ENCODE data around the gene CWC15.

Gene CWC15

GRCh38 chr11:94972700-94973098, 657 bp downstream of the CWC15 start:
- TF ChIP-seq, protein P1, sequence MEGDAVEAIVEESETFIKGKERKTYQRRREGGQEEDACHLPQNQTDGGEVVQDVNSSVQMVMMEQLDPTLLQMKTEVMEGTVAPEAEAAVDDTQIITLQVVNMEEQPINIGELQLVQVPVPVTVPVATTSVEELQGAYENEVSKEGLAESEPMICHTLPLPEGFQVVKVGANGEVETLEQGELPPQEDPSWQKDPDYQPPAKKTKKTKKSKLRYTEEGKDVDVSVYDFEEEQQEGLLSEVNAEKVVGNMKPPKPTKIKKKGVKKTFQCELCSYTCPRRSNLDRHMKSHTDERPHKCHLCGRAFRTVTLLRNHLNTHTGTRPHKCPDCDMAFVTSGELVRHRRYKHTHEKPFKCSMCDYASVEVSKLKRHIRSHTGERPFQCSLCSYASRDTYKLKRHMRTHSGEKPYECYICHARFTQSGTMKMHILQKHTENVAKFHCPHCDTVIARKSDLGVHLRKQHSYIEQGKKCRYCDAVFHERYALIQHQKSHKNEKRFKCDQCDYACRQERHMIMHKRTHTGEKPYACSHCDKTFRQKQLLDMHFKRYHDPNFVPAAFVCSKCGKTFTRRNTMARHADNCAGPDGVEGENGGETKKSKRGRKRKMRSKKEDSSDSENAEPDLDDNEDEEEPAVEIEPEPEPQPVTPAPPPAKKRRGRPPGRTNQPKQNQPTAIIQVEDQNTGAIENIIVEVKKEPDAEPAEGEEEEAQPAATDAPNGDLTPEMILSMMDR (IDR thresholded peaks at IDR 0.05; ENCODE audit: control insufficient read depth, insufficient read depth, low read depth, low read length, missing control alignments): no peak
- no peak for DNase-seq (ENCODE audit: low read depth)
- H3K4me3 ChIP-seq (ENCODE audit: control insufficient read depth, low read depth, low read length): peak overlapping the region; percentile 89

DNA sequence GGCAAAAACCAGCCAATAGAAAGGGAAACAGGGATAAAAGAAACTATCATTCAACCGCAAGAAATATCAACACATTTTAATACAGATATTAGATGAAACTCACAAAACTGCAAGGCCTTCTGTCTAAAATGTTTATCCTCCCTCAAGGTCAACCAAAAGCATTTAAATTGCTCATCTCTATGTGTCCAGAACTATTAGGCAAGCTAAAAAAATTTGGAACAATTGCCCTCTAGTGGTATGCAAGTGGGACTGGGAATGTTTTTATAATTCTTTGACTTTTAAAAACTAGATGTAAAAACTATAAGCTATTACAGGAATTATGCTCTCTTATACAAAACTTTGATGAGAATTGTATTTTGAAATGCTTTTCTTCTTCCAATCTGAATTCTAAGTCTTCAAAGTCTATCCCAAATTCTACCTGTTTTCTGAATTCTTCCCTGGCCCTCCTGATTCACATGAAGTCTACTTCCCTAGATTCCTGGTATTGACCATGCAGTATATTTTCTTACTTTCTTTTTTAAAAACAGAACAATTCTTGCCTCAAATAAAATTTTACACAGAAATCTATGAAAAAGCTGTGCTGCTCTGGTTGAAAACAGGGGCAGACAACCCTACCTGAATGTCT, 4.9 kb downstream of the CWC15 start:
- no peak for DNase-seq (ENCODE audit: low read depth)
- TF ChIP-seq, protein P1 (IDR thresholded peaks at IDR 0.05; ENCODE audit: control insufficient read depth, insufficient read depth, low read depth, low read length, missing control alignments): peak; percentile 57
- H3K4me3 ChIP-seq (ENCODE audit: control insufficient read depth, low read depth, low read length): no peak overlapping the region

DNA sequence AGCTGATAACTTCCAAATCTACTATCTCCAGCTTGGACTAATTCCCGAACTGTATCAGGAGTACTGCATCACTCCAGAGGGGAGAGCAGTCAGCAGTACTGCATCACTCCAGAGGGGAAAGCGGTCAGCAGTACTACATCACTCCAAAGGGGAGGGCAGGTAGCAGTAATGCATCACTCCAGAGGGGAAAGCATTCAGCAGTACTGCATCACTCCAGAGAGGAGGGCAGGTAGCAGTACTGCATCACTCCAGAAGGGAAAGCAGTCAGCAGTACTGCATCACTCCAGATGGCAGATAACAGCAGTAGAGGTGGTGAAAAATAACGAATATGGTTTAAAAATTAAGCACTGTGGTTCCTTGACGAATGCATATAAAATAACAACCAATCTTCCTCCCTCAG, 8.4 kb downstream of the CWC15 start:
- TF ChIP-seq, protein P1 (IDR thresholded peaks at IDR 0.05; ENCODE audit: control insufficient read depth, insufficient read depth, low read depth, low read length, missing control alignments): no peak
- DNase-seq (ENCODE audit: low read depth): no peak
- no peak overlapping the region for H3K4me3 ChIP-seq (ENCODE audit: control insufficient read depth, low read depth, low read length)

GRCh38 chr11:94961255-94961654, 12.1 kb downstream of the CWC15 start:
- DNase-seq (ENCODE audit: low read depth): no peak
- H3K4me3 ChIP-seq (ENCODE audit: control insufficient read depth, low read depth, low read length): no peak overlapping the region
- TF ChIP-seq, protein P1 (IDR thresholded peaks at IDR 0.05; ENCODE audit: control insufficient read depth, insufficient read depth, low read depth, low read length, missing control alignments): no peak

DNA sequence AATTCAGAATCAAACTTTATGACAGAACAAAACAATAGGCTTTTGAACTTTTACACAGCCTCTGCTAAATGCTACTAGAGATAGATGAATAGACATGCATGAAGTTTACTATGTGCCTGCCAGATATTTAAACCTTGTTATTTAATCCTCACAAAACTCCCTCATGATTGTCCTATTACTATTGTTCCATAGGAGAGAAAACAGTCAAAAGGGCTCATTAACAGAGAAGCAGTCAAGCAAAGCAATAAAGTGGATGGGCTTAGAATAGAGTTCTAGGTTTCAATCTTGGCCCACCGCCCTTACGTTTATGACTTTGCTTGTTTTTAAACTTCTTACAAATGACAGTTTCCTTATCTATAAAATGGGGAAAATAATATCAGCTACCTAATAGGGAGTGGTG, 12.9 kb downstream of the CWC15 start:
- no peak overlapping the region for H3K4me3 ChIP-seq (ENCODE audit: control insufficient read depth, low read depth, low read length)
- DNase-seq (ENCODE audit: low read depth): no peak
- TF ChIP-seq, protein P1 (IDR thresholded peaks at IDR 0.05; ENCODE audit: control insufficient read depth, insufficient read depth, low read depth, low read length, missing control alignments): no peak

DNA sequence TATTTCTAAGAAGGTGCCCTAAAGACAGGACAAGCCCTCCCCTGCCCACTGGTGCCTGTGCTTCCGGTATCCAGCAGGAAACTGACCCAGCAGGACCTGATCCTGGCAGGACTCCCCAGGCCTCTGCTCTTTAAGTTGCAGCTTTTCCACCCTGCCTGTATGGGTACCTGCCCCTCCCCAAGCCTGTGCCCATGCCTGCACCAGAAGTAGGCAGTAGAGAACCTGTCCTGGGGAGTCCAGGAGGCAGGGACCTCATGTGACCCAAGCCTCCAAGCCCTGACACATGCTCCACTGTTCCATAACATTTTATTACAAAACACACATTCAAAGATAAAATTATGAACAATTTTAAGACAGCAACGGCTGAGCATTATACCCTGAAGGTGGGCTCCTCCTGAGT, 14.2 kb downstream of the CWC15 start:
- TF ChIP-seq, protein P1 (IDR thresholded peaks at IDR 0.05; ENCODE audit: control insufficient read depth, insufficient read depth, low read depth, low read length, missing control alignments): no peak
- no peak for DNase-seq (ENCODE audit: low read depth)
- H3K4me3 ChIP-seq (ENCODE audit: control insufficient read depth, low read depth, low read length): no peak overlapping the region
